Measurements from ENCODE around the gene GLCE. TPM values are rescaled to one million over a fixed set of nuclear protein-coding genes. Genes with fewer than 3 reads are reported as not detected.
"Not testable (repeated sequence)": the region's sequence is repeated elsewhere in the genome, so short reads cannot be mapped to it uniquely, and the experiment has no call there.

The GLCE gene
- total RNA-seq, 1 donor from 2014 or later = 16.5 TPM

DNA sequence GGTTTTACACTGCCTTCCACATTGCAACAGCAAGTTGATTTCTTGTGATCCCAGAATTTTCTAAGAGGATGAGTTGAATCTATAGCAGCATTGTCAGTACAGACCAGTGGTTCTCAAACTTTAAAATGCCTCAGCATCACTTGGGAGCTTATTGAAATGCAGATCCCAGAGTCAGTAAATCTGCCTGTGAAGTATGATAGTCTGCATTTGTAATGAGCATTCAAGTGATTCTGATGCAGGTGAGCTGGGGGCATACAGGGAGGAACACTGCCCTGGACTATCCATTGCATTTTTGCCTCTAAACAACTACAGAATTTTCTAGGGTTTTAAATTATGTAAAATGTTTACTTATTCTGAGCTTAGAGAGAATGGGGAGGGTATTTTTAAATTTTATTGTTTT, 110.8 kb downstream of the GLCE start:
- no peak for DNase-seq (ENCODE audit: low read depth)

DNA sequence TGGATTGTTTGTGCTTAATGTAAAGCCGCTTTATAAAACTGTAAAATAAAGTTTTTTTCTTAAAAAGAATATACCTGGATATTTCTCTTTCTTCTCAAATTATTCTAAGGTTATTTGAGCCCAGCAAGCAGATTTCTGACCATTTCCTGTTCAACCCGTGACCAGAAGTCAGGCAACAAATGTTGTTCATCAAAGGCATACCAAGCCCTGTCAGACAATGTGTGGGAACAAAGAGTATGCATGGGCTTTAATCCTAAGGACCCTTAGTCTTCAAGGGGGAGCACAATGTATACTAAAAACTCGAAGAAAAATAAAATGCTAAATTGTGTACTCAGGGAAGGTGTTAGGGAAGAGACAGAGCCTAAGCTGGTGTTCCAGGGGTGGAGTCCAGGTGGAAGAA, 111.7 kb downstream of the GLCE start:
- no peak for DNase-seq (ENCODE audit: low read depth)

DNA sequence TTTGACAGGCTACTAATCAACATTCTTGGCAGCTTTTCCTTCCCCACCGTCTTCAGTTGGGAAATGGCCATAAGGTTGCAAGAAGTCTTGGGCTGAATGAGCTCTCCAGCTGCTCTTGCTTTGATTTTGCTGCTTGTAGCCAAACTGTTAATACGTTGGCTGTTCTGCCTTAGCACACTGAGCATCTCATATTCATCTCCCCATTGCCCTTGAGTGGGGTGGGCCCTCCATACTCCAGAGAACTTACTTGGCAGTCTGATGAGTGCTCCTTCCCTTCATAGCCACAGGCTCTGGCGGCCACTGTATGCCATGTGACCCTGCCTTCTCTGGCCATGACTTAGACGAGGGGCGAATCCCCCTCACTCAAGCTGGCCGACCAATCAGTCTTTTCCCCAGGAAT, 112.5 kb downstream of the GLCE start:
- DNase-seq (ENCODE audit: low read depth) = no peak

DNA sequence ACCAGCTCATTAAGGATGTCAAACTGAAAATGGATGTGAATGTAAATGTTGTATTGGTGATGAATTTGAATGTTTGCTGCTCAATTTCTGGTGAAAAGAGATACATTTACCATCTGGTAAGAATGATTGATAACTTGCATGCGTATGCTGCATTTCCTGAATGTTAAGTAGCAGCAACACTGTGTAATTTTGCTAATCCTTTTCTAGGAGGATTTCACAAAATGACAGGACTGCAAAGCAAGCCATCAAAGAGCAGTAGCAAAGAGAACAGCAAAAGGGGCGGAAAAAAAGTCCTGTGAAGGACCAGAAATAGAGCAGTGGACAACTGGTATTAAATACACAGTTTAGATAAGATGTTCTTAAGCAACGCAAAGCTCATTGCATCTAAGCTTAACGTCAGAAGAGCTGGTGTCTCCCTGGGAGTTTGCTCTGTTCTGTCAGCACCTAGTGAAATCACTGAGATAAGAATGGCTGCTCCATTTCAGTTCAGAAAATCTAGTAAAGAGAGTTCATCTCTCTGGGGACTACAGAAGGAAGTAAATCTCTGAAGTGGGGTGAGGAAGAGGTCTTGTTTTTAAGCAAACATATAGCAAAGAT, 114.7 kb downstream of the GLCE start:
- DNase-seq (ENCODE audit: low read depth) = no peak

DNA sequence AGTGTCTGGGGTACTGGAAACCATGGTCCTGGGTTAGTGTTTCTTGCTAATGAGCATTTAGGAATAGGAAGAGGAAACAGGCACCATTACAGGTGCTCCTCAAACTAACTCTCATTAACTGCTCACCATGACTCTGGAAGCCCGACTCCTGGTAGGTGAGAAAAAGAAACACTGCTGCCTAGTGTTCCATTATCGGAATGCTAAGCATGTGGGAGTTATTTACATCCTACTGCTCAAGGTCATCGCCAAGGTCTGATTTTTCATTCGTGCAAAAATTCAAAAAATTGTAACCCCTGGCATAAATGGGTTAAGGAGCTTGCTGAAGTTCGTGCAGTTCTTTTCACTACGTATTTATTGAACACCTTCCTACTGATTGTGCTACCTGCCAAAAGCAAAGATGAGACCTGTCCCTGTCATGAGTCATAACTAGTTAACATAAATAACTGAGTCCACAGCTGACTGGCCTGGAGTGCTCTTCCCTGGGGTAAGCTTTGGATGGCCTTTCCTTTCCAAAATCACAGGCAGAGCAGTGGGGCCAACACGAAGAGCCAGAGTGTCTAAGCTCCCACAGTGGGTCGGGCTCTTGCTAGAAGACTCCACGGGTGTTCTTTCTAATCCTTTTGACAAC, 115.6 kb downstream of the GLCE start:
- DNase-seq (ENCODE audit: low read depth) = no peak

DNA sequence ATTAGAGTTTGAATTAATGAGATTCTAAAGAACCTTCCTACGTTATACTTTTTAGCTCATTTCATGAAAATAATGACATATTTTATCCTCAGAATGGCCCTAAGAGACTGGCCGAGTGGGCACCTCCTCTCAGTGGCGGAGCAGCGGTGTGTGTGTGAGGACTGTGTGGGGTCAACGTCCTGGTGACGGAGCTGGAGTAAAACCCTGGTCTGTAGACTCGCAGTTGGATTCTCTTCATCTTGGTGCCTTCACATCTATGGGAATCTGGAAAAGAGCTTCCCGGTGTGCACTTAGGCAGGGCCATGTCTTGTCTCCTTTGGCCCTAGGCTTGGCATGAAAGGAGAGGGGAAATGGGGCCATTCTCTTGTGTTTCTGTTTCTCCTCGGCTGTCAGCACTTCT, 116.9 kb downstream of the GLCE start:
- no peak for DNase-seq (ENCODE audit: low read depth)

DNA sequence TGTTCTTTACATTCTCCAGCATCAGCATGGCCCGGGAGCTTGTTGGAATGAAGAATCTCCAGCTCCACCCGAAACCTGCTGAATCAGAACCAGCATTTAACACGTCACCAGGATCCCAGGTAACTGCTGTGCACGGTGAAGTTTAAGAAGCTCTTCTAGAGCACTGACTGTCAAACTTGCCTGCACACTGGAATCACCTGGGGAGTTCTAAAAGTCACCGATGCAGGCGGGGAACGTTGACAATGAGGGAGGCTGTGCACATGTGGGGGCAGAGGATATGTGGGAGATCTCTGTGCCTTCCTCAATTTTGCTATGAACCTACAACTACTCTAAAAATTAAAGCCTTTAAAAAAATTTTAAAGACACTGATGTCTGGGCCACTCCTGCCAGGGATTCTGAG, 119.2 kb downstream of the GLCE start:
- DNase-seq (ENCODE audit: low read depth) = no peak

DNA sequence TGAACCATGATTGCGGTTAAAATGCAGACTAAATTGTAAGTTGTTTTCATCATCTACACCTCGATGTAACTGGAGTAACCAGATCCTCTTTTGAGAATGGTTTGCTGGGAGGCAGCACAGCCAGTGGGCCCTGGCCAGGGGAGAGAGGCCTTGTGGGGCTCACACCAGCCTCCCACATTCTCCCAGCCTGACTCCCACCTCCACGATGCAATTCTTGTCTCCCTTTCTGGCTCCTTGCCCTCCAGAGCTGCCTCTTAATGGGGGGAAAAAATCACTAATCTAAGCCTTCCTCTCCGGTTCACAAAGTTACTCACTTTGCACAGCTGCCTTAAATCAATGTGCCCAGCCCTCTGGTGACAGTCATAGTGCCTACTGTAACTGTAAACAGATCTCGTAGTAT, 120.3 kb downstream of the GLCE start:
- DNase-seq (ENCODE audit: low read depth) = no peak

DNA sequence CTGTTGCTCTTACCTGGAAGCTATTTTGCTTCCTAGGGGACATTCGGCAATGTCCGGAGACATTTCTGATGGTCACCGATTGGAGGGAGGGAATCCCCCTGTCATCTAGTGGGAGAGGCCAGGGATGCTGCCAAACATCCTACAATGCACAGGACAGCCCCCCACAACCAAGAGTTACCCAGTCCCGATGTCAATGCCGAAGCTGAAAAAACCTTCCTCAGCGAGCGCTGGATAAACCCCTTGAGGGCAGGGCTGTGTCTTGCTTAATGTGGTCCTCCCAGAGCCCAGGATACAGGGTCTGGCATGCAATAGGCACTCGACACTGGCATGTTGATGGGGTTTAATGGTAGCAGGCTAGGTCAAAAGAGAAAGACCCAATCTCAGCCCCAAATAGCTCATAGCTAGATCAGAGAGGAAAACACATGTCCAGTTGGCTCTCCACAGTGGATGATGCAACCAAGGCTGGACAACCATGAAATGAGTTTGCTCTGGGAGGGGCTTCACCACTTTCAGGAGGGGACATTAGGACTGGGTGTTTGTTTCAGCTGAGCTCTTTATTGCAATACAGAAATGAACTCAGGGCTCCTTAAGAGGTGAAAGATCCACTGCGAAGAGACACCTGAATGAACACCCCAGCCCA, 121.8 kb downstream of the GLCE start:
- DNase-seq (ENCODE audit: low read depth) = no peak

DNA sequence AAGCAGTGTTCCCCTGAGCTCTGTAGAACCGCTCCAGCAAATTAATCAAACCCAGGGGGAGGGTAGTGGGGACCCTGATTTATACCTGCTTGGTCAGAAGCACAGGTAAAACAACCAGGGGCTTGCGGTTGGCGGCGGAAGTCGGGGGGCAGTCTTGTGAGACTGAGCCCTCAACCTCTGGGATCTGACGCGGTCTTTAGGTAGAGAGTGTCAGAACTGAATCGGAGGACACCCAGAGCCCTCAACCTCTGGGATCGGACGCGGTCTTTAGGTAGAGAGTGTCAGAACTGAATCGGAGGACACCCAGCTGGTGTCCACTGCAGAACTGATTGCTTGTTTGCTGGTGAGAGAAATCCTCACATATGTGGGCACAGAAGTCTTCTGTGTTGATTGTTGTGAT, 125.4 kb downstream of the GLCE start:
- DNase-seq (ENCODE audit: low read depth) = no peak

DNA sequence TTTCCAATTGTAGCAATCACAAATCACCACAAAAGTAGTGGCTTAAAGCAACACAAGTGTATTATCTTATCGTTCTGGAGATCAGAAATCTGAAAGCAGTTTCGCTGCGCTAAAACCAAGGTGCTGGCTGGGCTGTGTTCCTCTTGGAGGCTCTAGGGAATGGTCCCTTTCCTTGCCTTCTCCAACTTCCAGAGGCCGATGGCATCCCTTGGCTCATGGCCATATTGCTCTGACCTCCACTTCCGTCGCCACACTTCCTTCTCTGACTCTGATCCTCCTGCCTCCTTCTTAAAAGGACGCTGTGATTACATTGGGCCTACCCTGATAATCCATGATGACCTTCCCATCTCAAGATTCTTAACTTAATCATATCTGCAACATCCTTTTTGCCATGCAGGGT, 127.6 kb downstream of the GLCE start:
- no peak for DNase-seq (ENCODE audit: low read depth)

DNA sequence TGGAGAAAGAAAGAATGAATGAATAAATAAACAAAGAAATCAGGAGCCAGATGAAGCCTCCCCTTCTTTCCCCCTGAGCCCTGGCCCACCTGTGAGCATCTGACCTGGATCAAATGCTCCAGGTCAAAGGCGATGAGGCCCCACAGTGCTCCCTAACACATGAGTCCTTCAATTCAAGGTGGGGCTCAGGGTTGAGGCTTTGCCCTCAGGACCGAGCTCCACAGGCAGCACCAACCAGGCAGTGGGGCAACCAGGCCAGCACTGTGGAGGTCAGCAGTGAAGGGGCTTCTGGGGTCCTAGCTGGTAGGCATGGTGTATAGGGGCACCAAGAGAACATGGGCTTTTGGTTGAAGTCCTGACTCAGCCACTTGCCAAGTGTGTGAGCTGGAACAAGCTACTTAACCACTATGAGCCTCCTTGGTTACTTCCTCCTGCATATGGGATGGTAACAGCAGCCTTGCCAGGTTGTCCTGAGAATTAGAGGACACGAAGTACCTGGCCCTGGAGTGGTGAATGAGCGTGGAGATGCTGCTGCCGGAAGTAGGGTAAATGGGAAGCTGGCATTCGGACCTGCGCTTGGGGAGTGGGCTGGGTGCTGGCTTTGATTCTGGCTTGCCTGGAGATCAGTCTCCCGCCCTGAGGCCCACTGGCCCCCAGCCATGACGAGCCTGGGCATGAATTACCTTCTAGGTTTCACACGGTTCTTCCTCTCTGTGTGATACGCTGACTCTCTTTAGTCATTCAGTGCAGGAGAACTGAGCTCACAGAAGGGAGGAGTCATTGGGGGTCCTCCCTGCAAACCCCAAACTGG, 128.3 kb downstream of the GLCE start:
- DNase-seq (ENCODE audit: low read depth) = no peak

DNA sequence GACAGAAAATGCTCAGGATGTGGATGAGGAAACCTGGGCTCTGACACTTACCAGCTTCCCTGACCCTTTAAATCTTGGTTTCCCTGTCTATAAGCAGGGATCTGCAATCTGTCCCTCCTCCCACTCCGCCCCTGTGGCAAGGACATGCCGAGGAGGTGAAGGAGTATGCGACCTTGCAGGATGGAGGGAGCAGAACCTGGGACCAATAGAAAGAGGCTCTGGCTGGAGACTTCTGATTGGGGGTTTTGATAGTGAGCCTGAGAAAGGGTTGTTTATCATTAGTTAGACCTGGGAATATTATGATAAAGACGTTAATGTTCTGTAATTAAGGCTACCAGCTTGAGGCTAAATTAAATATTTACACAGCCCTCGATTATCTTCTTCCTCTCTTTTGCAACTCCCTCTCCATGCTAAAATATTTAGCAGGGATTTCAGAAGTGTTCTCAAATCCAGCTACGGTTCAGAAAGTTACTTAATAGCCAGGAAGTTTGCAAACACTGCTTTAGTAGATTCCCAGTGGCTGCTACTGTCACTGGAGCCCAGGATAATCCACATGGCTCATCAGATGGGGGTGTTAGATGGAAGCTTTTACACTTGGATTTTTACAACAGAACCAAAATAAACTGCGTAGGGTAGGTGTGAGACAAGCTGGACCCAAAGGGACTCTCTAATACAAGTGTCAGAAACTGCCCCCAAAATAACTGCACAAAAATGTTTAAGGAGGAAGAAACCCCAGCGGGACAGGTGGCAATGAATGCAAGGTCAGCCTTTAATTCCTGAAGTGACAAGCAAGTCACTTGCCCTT, 129.1 kb downstream of the GLCE start:
- no peak for DNase-seq (ENCODE audit: low read depth)

DNA sequence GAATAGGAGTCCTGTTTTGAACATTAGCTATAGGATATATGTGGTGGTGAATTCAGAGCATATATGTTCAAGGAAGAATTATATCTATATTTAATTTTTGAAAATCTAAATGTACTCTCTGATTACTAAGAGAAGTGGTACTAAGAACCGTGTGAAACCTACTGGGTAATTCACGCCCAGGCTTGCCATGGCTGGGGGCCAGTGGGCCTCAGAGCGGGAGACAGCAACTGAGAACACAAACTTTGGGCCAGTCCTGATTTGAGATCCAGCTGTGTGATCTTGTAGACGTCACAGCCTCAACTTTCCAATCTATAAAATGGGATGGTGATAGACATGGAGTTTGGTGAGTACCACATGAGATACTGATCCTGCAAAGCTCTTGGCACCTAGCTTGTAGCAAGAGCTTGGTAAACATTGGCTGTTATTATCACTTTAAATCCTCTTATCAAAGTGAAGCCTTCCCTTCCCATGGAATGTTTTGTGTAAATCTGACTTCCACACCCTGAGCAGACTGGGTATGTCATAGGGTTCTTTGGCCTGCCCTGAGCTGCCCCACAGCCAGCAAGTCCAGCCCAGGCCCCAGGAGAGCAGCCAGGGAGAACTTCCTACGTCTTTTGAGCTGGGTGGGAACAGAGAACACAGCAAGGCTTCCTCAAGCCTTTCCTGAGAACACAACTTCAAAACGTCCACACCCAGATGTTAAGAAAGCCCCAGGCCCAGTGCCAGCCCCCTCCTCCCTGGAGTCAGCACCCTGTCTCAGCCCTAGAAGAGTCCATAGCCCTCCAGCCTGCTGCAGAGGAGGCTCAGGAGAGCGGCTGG, 130.1 kb downstream of the GLCE start:
- DNase-seq (ENCODE audit: low read depth) = no peak

DNA sequence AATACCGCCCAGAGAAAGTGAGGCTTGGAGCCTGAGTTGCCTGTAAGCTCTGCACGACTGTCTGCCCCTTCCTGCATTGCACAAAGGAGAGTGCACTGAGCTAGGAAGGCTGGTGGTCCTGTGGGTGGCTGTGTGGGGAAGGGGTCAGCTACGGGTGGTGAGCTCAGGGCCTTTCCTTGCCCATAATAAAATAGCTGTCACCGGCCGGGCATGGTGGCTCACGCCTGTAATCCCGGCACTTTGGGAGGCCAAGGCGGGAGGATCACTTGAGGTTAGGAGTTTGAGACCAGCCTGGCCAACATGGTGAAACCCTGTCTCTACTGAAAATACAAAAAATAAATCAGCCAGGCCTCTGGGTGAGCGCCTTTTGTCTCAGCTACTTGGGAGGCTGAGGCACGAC, 131.2 kb downstream of the GLCE start:
- DNase-seq (ENCODE audit: low read depth) = not testable (repeated sequence)

DNA sequence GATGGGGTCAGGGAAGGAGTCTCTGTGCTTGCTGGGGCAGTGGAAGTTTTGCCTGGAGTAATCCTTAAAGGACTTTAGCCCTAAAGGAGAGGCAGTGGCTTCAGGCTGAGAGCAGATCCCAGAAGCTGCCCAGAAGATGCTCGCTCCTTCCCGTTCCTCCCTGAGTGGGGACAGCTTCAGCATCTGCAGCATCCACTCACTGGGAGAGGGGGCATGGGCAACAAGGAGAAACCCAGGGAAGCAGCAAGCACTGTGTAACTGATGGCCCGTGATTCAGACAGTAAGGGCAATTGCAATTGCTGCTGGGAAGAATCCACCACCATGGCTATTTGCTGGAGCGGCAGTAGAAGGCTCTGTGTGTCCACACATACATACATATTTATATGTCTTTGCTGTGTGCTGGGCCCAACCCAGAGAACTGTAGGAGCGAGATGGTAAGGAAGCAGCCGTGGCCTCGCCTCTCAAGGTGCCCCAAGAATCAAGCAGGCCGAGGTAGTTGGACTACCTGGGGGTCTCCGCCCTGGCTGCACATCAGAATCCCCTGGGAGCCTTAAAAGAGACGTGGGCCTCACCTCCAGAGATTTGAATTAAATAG, 132.5 kb downstream of the GLCE start:
- no peak for DNase-seq (ENCODE audit: low read depth)

DNA sequence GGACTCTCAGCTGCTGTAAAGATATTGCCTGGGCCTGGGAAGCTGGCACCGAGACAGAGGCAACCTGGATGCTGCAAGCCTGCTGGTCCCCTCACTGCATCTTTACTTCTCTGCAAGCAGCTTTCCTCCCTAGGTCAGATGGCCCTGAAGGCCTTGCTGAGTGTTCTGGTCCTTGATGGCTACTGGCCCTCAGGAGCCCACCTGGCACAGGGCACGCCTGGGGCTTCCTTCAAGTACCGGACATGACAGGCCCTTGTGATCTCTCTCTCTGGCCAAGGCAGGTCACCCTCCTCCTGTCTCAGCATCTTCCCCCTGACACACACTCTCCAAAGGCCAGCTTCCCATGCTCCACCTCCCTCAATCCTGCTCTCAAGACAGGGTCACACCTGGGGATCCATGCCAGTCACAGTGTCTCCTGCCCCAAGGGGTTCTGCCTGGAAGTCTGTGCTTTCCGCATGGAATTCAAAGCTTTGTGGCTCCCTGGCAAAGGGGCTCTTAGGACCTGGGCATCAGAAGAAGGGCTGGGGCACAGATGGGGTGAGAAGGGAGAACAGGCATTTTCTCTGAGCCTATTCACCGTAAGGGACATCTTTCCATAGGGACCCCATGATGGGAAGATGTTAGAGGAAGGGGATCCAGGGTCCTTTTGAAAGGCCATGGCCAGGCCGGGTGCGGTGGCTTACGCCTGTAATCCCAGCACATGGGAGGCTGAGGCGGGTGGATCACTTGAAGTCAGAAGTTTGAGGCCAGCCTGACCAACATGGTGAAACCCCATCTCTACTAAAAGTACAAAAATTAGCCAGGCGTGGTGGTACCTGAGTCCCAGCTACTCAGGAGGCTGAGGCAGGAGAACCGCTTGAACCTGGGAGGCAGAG, 133.5 kb downstream of the GLCE start:
- DNase-seq (ENCODE audit: low read depth) = no peak

DNA sequence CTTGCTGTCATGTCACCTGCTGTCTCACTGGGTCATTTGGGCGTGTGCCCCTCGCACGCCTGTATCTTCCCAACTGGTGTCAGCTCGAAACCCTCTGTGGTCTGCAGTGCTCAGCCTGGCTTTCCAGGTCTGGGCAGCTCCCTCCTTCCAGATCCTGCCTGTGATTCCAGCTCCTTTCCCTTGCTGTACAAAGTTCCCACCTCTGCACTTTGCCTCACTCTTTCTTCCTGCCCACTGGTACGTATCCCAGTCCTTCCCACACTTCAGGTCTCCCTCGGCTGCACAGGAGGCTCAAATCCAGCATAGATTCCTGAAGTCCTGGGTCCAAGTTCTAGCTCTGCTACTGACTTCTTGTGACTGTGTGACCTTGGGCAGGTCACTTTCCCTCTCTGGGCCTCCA, 136.2 kb downstream of the GLCE start:
- no peak for DNase-seq (ENCODE audit: low read depth)
